ENCODE results near the gene HS6ST1. TPM values are rescaled to one million over a fixed set of nuclear protein-coding genes. Genes with fewer than 3 reads are reported as not detected.
A peak's percentile ranks its signal among the peaks of the same experiment; 100 is the strongest.

Gene HS6ST1
- total RNA-seq, 3 donors from 2014 or later (not counting 1 experiment from before 2014, with no cell fraction given): 18.9 to 35.9 (median 28.8) TPM

DNA sequence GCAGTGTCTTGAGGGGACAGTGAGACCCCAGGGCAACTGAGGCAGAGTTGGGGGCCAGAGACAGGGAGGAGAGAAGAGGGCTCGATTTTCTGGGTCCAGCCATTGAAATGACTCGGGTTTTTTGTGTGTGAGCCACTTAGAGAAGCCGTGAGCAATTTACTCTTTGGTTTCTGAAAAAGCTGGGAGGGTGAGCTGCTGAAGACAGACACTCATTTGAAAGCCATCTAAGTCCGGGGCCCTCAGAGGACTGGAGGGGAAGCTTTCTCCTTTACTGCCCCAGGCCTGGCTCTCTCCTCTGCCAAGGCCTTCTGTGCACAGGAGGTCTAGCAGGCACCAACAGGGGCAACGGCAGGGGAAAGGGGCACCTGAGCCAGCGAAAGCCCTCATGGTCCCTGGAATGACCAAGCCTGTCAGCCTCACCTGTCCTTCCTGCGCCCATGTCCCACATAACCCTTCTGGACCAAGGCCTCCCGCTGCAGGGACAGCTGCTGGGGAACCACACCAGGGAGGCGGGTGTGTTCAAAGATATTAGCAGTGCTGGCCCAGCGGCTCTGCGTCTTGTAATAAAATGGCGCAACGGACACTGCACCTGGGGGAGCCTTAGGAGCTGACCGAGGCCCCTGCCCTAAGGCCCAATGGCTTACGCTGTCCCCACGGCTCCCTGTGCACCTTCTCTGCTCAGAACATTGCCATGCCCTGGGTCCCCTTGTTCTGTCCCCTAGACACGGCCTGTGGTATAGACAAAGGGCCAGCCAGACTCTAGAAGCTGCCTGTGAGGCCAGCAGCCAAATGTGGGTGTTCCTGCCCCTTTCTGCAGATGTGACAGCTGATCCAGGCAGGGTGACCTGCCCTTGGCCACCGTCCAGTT, 45.8 kb downstream of the HS6ST1 start:
- Mint-ChIP-seq H3K27me3 (ENCODE audit: low read depth in 2 of 2) (no peaks in the 10 kb centered on the region), H3K36me3 (peaks cover 6% of the 10 kb centered on the region), H3K4me3 (peak overlapping the region; percentile 87), H3K9me3 (no peaks in the 10 kb centered on the region), H3K4me1 (peaks cover 36 to 65% of the 10 kb centered on the region in 2 donors), H3K27ac (peak overlapping the region; percentile 87 to 88)
- TF ChIP-seq, protein P1, sequence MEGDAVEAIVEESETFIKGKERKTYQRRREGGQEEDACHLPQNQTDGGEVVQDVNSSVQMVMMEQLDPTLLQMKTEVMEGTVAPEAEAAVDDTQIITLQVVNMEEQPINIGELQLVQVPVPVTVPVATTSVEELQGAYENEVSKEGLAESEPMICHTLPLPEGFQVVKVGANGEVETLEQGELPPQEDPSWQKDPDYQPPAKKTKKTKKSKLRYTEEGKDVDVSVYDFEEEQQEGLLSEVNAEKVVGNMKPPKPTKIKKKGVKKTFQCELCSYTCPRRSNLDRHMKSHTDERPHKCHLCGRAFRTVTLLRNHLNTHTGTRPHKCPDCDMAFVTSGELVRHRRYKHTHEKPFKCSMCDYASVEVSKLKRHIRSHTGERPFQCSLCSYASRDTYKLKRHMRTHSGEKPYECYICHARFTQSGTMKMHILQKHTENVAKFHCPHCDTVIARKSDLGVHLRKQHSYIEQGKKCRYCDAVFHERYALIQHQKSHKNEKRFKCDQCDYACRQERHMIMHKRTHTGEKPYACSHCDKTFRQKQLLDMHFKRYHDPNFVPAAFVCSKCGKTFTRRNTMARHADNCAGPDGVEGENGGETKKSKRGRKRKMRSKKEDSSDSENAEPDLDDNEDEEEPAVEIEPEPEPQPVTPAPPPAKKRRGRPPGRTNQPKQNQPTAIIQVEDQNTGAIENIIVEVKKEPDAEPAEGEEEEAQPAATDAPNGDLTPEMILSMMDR (IDR thresholded peaks at IDR 0.05): no peak
- intact Hi-C loops (cut with micrococcal nuclease): loop anchor here (5.0 kb wide), 1 partner anchor 44 kb away; the partner anchor contains the start of gene HS6ST1
- no peaks in the 10 kb centered on the region for H3K36me3 ChIP-seq (ENCODE audit: control insufficient read depth, insufficient read depth, low read length)
- no peak for ATAC-seq
- H3K27ac ChIP-seq (ENCODE audit: low read length): peak overlapping the region; percentile 58
- H3K9me3 ChIP-seq (ENCODE audit: control insufficient read depth, insufficient read depth, low read length): peaks cover 2% of the 10 kb centered on the region
- 92% methylated on average over 18 of the region's 18 CpGs for WGBS (ENCODE audit: insufficient coverage)
- peaks cover 66% of the 10 kb centered on the region for H3K4me1 ChIP-seq (ENCODE audit: control insufficient read depth, insufficient read depth, low read length)
- H3K27me3 ChIP-seq (ENCODE audit: control insufficient read depth, insufficient read depth, low read length): no peaks in the 10 kb centered on the region
- DNase-seq: no peak
- peak overlapping the region; percentile 16 for H3K4me3 ChIP-seq (ENCODE audit: low read length)

DNA sequence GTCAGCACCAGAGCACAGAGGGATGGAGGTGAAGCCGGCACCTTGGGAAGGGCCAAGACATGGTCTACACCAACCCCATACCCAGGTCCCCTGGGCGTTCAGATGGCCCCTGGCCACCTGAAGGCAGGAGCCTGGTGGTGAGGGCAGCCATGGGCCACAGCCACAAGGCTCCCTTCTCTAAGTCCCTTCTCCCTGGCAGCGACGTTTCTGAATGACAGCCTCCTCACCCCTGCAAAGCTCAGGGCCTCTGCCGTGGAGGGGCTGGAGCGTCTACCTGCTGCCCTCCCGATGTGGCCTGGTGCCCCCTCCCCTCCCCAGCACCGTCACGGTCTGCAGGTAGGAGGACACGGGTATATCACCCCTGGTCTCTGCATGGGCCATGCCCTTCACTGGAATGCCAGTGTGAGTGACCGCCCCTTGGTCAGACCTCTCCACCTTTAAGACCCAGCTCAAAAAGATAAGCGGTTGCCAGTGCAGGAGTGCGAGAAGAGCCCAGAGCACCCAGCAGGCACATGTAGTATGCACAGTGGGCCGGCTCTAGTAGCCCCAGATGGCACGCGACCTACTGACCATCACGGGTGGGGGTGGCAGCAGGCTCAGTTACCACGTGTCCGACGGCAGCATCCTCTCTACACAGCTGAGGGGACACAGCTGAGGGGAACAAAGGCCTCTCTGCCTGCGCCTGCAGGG, 46.6 kb downstream of the HS6ST1 start:
- intact Hi-C loops (cut with micrococcal nuclease): loop anchor here (5.0 kb wide), 1 partner anchor 45 kb away; the partner anchor contains the start of gene HS6ST1
- TF ChIP-seq, protein P1 (IDR thresholded peaks at IDR 0.05): no peak
- DNase-seq (no peak), ATAC-seq (no peak)
- H3K36me3 Mint-ChIP-seq: peaks cover 6% of the 10 kb centered on the region
- Histone ChIP-seq H3K9me3 (ENCODE audit: control insufficient read depth, insufficient read depth, low read length) (peaks cover 2% of the 10 kb centered on the region), H3K4me1 (ENCODE audit: control insufficient read depth, insufficient read depth, low read length) (peaks cover 61% of the 10 kb centered on the region), H3K27me3 (ENCODE audit: control insufficient read depth, insufficient read depth, low read length) (no peaks in the 10 kb centered on the region), H3K4me3 (ENCODE audit: low read length) (no peak overlapping the region), H3K27ac (ENCODE audit: low read length) (peak overlapping the region; percentile 58), H3K36me3 (ENCODE audit: control insufficient read depth, insufficient read depth, low read length) (no peaks in the 10 kb centered on the region)
- H3K27ac Mint-ChIP-seq: peak overlapping the region; percentile 72 to 87
- peaks cover 36 to 60% of the 10 kb centered on the region in 2 donors for H3K4me1 Mint-ChIP-seq
- H3K4me3 Mint-ChIP-seq: peak overlapping the region; percentile 87
- no peaks in the 10 kb centered on the region for H3K27me3 Mint-ChIP-seq (ENCODE audit: low read depth in 2 of 2)
- no peaks in the 10 kb centered on the region for H3K9me3 Mint-ChIP-seq
- 84% methylated on average over 21 of the region's 21 CpGs for WGBS (ENCODE audit: insufficient coverage)

DNA sequence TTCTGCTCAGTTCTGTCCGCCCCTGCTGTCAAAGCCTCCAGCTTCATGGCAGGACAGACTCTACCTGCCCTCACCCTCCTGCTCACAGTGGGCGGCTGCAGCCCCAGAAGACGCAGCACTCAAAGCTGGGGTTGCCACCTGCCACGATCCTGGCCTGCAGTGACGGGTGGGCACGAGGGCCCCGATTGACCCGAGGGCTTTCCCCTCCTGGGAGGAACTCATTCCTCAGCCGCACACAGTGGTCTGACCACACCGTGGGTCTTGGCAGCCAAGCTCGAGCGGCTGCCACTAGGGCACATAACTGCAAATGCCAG, 47.1 kb downstream of the HS6ST1 start:
- intact Hi-C loops (cut with micrococcal nuclease): loop anchor here (5.0 kb wide), 1 partner anchor 46 kb away; the partner anchor contains the start of gene HS6ST1
- Mint-ChIP-seq H3K27ac (peak overlapping the region in 1 of 2 donors; percentile 72), H3K27me3 (ENCODE audit: low read depth in 2 of 2) (no peaks in the 10 kb centered on the region), H3K36me3 (peaks cover 6% of the 10 kb centered on the region), H3K4me3 (no peak overlapping the region), H3K4me1 (peaks cover 33 to 55% of the 10 kb centered on the region in 2 donors), H3K9me3 (no peaks in the 10 kb centered on the region)
- TF ChIP-seq, protein P1 (IDR thresholded peaks at IDR 0.05): no peak
- Histone ChIP-seq H3K4me1 (ENCODE audit: control insufficient read depth, insufficient read depth, low read length) (peaks cover 56% of the 10 kb centered on the region), H3K36me3 (ENCODE audit: control insufficient read depth, insufficient read depth, low read length) (no peaks in the 10 kb centered on the region), H3K27ac (ENCODE audit: low read length) (no peak overlapping the region), H3K9me3 (ENCODE audit: control insufficient read depth, insufficient read depth, low read length) (peaks cover 2% of the 10 kb centered on the region), H3K4me3 (ENCODE audit: low read length) (no peak overlapping the region), H3K27me3 (ENCODE audit: control insufficient read depth, insufficient read depth, low read length) (no peaks in the 10 kb centered on the region)
- peak in 1 of 2 donors; percentile 10 for DNase-seq
- peak in 1 of 3 donors; percentile 17 for ATAC-seq
- WGBS (ENCODE audit: insufficient coverage): 63% methylated on average over 12 of the region's 12 CpGs

All from natural killer cell (primary cell).